SK-N-SH treated with all-trans-retinoic acid at 6 μM for 48 hours (cell line): ENCODE data around the gene CD96.

Experiments used
- BACH2 ChIP-seq: fragments of 250-450 bp; sonication (Bioruptor Pico); IDR thresholded peaks from 2 replicates; pipeline ENCODE4 v1.9.0; 2021; ENCODE audit warnings: mild to moderate bottlenecking, borderline replicate concordance
- ZFP30 ChIP-seq: fragments of 450-650 bp; formaldehyde crosslinking; IDR thresholded peaks from 2 replicates; pipeline ENCODE4 v1.5.0; 2022; ENCODE audit warnings: mild to moderate bottlenecking, moderate library complexity

GRCh38 chr3:111621535-111621934 is 79.5 kb downstream of the CD96 start:
- TF ChIP-seq BACH2 (CRISPR knock-in tag) (no peak), ZFP30 (CRISPR knock-in tag) (no peak)
